HCT116 (cell line): ENCODE measurements around the gene CRACDL.

Source experiments
- EGR1 ChIP-seq: IDR thresholded peaks from 2 replicates; pipeline ENCODE4 v1.6.1; 2012; ENCODE audit warnings: low read depth
- EZH2 ChIP-seq: fragments of 200-600 bp; sonication (generic); IDR thresholded peaks from 2 replicates; pipeline ENCODE4 v1.6.1; 2017; ENCODE audit warnings: antibody characterized with exemption, mixed run types
- POLR2A ChIP-seq: IDR thresholded peaks from 2 replicates; pipeline ENCODE4 v1.7.0; 2011; ENCODE audit warnings: borderline replicate concordance; ENCODE audit not compliant: insufficient read depth, insufficient read length; ENCODE audit errors: extremely low read depth
- POLR2AphosphoS5 ChIP-seq: IDR thresholded peaks from 2 replicates; pipeline ENCODE4 v1.6.1; 2011; ENCODE audit warnings: mild to moderate bottlenecking, low read depth, low read length, moderate library complexity
- RAD21 ChIP-seq: IDR thresholded peaks from 2 replicates; pipeline ENCODE4 v1.6.1; 2012; ENCODE audit warnings: low read depth, mild to moderate bottlenecking
- SP1 ChIP-seq: IDR thresholded peaks from 2 replicates; pipeline ENCODE4 v1.6.1; 2012; ENCODE audit warnings: low read depth
- TF ChIP-seq, protein P1 (sequence below), 3 experiments: fragments of 200-600 bp in 1 of 3; sonication (generic) in 1 of 3; IDR thresholded peaks in 2 of 3; conservative IDR thresholded peaks in 1 of 3; 2 replicates each; pipeline ENCODE4 v1.5.1; 2012 to 2017; ENCODE audit warnings: low read depth in 2 of 3, low read length in 2 of 3, antibody characterized with exemption in 1 of 3, borderline replicate concordance in 1 of 3, control low read depth in 1 of 3, mild to moderate bottlenecking in 1 of 3, mixed read lengths in 1 of 3, mixed run types in 1 of 3, moderate library complexity in 1 of 3; ENCODE audit not compliant: insufficient read depth in 1 of 3

DNA sequence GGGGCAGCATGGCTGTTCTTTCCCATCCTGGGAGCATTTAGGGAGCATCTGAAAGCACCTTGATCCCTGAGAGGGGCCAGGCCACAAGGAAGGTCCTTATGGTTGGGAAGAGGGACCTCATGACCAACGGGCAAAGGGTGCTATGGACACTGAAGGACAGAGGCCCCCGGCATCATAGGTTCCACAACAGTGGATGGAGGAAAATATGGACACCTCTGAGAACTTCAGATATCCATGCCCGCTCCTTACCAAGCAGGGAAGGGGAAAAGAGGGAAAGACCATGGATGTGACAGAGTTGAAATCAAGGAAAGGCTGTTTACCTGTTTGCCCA, 111.0 kb downstream of the CRACDL start:
- TF ChIP-seq, protein P1, sequence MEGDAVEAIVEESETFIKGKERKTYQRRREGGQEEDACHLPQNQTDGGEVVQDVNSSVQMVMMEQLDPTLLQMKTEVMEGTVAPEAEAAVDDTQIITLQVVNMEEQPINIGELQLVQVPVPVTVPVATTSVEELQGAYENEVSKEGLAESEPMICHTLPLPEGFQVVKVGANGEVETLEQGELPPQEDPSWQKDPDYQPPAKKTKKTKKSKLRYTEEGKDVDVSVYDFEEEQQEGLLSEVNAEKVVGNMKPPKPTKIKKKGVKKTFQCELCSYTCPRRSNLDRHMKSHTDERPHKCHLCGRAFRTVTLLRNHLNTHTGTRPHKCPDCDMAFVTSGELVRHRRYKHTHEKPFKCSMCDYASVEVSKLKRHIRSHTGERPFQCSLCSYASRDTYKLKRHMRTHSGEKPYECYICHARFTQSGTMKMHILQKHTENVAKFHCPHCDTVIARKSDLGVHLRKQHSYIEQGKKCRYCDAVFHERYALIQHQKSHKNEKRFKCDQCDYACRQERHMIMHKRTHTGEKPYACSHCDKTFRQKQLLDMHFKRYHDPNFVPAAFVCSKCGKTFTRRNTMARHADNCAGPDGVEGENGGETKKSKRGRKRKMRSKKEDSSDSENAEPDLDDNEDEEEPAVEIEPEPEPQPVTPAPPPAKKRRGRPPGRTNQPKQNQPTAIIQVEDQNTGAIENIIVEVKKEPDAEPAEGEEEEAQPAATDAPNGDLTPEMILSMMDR (IDR thresholded peaks at IDR 0.05 in 2 of 3, conservative IDR thresholded peaks at IDR 0.05 in 1 of 3; ENCODE audit: borderline replicate concordance in 1 of 3, insufficient read depth in 1 of 3, low read depth in 2 of 3, low read length in 2 of 3) = no peak
- no peak for TF ChIP-seq RAD21
- no peak for TF ChIP-seq EZH2
- TF ChIP-seq POLR2A = no peak
- TF ChIP-seq SP1 = no peak
- TF ChIP-seq POLR2AphosphoS5 = no peak
- no peak for TF ChIP-seq EGR1
